PC-3 (cell line): ENCODE data around the gene EFCAB11.

Source experiments
- CTCF ChIP-seq: fragments of 300-600 bp; sonication (generic); conservative IDR thresholded peaks from 2 replicates; pipeline ENCODE4 v1.5.1; 2017; ENCODE audit warnings: antibody characterized with exemption, low read depth, mild to moderate bottlenecking, low read length
- EZH2 ChIP-seq: fragments of 300-600 bp; sonication (generic); IDR thresholded peaks from one replicate; pipeline ENCODE4 v1.6.1; 2017; ENCODE audit warnings: antibody characterized with exemption, mild to moderate bottlenecking, low read length; ENCODE audit not compliant: unreplicated experiment

- TF ChIP-seq CTCF: no peak
- no peak for TF ChIP-seq EZH2
Observed at GRCh38 chr14:89849931-89850330, 104.6 kb downstream of the EFCAB11 start.
